ENCODE results near the gene GKN2. TPM values are rescaled to one million over a fixed set of nuclear protein-coding genes. Genes with fewer than 3 reads are reported as not detected.

The GKN2 gene, protein sequence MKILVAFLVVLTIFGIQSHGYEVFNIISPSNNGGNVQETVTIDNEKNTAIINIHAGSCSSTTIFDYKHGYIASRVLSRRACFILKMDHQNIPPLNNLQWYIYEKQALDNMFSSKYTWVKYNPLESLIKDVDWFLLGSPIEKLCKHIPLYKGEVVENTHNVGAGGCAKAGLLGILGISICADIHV
- not detected for polyA plus RNA-seq

DNA sequence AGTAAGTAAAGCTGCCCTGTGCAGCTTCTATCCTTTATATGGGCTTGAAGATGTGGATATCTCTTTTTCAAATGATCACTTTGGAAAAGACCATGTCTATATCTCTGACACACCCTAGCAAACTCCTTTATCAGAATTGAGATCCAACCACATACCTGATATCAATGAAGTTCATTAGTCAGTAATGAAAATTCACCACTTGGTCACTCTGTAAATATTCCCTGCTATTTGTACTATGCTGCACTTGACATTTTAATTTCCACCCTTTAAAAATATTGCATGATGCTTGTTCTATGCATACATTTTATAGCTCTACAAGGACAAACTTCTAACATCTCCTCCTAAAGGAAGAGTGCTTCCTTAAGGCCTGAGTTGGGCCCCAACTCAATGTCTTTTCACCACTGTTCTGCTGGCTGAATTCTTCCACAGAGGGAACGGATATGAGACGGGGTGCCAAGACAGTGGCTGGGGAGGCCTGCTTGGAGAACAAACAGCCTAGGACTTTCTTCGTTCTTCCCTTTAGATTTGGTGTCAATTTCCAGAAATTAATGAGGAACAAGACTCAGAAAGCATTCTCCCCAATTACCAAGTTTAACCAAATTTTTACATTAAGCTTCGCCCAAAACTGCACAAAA lies at the start of gene GKN2:
GKN2 (minus strand) TSS at position 7 of the 635 bp plus-strand sequence. CDS start 32 bp downstream, outside the sequence.
- Mint-ChIP-seq H3K4me3 (no peak within 1 kb of the TSS), H3K4me1 (no peaks in the 10 kb centered on the region), H3K36me3 (no peaks in the 10 kb centered on the region), H3K9me3 (no peaks in the 10 kb centered on the region), H3K27me3 (ENCODE audit: low read depth in 3 of 3) (peaks cover 4 to 22% (median 7%) of the 10 kb centered on the region in 3 donors), H3K27ac (no peak within 1 kb of the TSS)
- DNase-seq: no peak

- H3K36me3 Mint-ChIP-seq: peaks cover 0 to 3% (median 0%) of the 10 kb centered on the region in 3 donors
- no peak overlapping the region for H3K4me3 Mint-ChIP-seq
- peaks cover 4 to 27% (median 6%) of the 10 kb centered on the region in 3 donors for H3K27me3 Mint-ChIP-seq (ENCODE audit: low read depth in 3 of 3)
- no peak overlapping the region for H3K27ac Mint-ChIP-seq
- no peaks in the 10 kb centered on the region for H3K4me1 Mint-ChIP-seq
- DNase-seq: no peak
- H3K9me3 Mint-ChIP-seq: peaks cover 0 to 8% (median 1%) of the 10 kb centered on the region in 6 donors
These were observed 49.2 kb upstream of the GKN2 start for GRCh38 chr2:69001879-69002278.

DNA sequence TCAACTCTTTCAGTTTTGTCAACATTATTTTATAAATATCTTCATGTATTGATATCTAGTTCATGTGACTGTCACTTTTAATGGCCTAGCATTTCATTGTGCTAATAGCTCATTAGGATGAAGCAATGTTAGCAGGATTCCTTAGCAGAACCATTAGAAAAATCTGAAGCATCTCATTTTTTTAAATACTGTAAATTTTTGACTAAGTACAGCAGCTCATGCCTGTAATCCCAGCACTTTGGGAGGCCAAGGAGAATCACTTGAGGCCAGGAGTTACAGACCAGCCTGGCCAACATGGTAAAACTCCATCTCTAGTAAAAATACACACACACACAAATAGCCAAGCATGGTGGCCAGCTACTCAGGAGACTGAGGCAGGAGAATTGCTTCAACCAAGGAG lies 44.7 kb upstream of the GKN2 start:
- Mint-ChIP-seq H3K4me1 (no peaks in the 10 kb centered on the region), H3K9me3 (peaks cover 0 to 6% (median 1%) of the 10 kb centered on the region in 6 donors), H3K27me3 (ENCODE audit: low read depth in 3 of 3) (peaks cover 2 to 19% (median 4%) of the 10 kb centered on the region in 3 donors), H3K4me3 (no peak overlapping the region), H3K27ac (no peak overlapping the region), H3K36me3 (peaks cover 0 to 3% (median 0%) of the 10 kb centered on the region in 3 donors)
- no peak for DNase-seq

GRCh38 chr2:68995916-68996315 lies 43.2 kb upstream of the GKN2 start:
- H3K4me1 Mint-ChIP-seq: no peaks in the 10 kb centered on the region
- H3K4me3 Mint-ChIP-seq: no peak overlapping the region
- no peak for DNase-seq
- peaks cover 0 to 1% (median 0%) of the 10 kb centered on the region in 6 donors for H3K9me3 Mint-ChIP-seq
- H3K27me3 Mint-ChIP-seq (ENCODE audit: low read depth in 3 of 3): peaks cover 2 to 9% (median 4%) of the 10 kb centered on the region in 3 donors
- peaks cover 0 to 3% (median 0%) of the 10 kb centered on the region in 3 donors for H3K36me3 Mint-ChIP-seq
- no peak overlapping the region for H3K27ac Mint-ChIP-seq

- H3K9me3 Mint-ChIP-seq: no peaks in the 10 kb centered on the region
- no peaks in the 10 kb centered on the region for H3K4me1 Mint-ChIP-seq
- H3K27ac Mint-ChIP-seq: no peak overlapping the region
- no peak for DNase-seq
- H3K36me3 Mint-ChIP-seq: peaks cover 0 to 3% (median 0%) of the 10 kb centered on the region in 3 donors
- H3K4me3 Mint-ChIP-seq: no peak overlapping the region
- H3K27me3 Mint-ChIP-seq (ENCODE audit: low read depth in 3 of 3): peaks cover 2 to 13% (median 7%) of the 10 kb centered on the region in 3 donors
These were observed 42.2 kb upstream of the GKN2 start for GRCh38 chr2:68994864-68995263.

DNA sequence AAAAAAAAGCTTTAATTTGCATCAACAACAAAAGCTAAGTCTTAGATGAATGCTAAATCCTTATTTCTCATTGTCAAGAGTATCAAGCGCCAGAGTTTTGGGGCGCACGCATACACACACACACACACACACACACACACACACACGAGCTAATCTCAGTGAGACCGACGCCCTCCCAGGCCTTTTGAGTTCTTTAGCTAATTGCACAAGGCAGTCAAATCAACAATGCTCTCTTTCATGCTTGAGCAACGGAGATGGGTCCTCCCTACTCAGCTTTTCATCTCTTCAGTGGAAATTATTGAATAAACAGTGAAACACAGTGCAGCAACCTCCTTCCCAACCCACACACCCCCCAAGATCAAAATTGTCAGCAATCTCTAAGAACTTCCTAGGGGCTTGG lies 41.0 kb upstream of the GKN2 start:
- DNase-seq: no peak
- Mint-ChIP-seq H3K9me3 (no peaks in the 10 kb centered on the region), H3K36me3 (peaks cover 0 to 3% (median 0%) of the 10 kb centered on the region in 3 donors), H3K4me1 (no peaks in the 10 kb centered on the region), H3K27me3 (ENCODE audit: low read depth in 3 of 3) (peaks cover 4 to 12% (median 9%) of the 10 kb centered on the region in 3 donors), H3K27ac (no peak overlapping the region), H3K4me3 (no peak overlapping the region)

- Mint-ChIP-seq H3K27ac (no peak overlapping the region), H3K4me1 (no peaks in the 10 kb centered on the region), H3K36me3 (no peaks in the 10 kb centered on the region), H3K27me3 (ENCODE audit: low read depth in 3 of 3) (peaks cover 4 to 12% (median 8%) of the 10 kb centered on the region in 3 donors), H3K9me3 (no peaks in the 10 kb centered on the region), H3K4me3 (no peak overlapping the region)
- DNase-seq: no peak
These were observed 40.2 kb upstream of the GKN2 start for GRCh38 chr2:68992933-68993332.

GRCh38 chr2:68992341-68992740 lies 39.6 kb upstream of the GKN2 start:
- no peaks in the 10 kb centered on the region for H3K36me3 Mint-ChIP-seq
- H3K4me1 Mint-ChIP-seq: no peaks in the 10 kb centered on the region
- peaks cover 4 to 12% (median 6%) of the 10 kb centered on the region in 3 donors for H3K27me3 Mint-ChIP-seq (ENCODE audit: low read depth in 3 of 3)
- no peaks in the 10 kb centered on the region for H3K9me3 Mint-ChIP-seq
- no peak for DNase-seq
- H3K4me3 Mint-ChIP-seq: no peak overlapping the region
- H3K27ac Mint-ChIP-seq: no peak overlapping the region

GRCh38 chr2:68989035-68989434 lies 36.3 kb upstream of the GKN2 start:
- H3K36me3 Mint-ChIP-seq: no peaks in the 10 kb centered on the region
- H3K4me1 Mint-ChIP-seq: no peaks in the 10 kb centered on the region
- H3K27ac Mint-ChIP-seq: no peak overlapping the region
- H3K9me3 Mint-ChIP-seq: no peaks in the 10 kb centered on the region
- DNase-seq: no peak
- peaks cover 3 to 19% (median 9%) of the 10 kb centered on the region in 3 donors for H3K27me3 Mint-ChIP-seq (ENCODE audit: low read depth in 3 of 3)
- H3K4me3 Mint-ChIP-seq: no peak overlapping the region

DNA sequence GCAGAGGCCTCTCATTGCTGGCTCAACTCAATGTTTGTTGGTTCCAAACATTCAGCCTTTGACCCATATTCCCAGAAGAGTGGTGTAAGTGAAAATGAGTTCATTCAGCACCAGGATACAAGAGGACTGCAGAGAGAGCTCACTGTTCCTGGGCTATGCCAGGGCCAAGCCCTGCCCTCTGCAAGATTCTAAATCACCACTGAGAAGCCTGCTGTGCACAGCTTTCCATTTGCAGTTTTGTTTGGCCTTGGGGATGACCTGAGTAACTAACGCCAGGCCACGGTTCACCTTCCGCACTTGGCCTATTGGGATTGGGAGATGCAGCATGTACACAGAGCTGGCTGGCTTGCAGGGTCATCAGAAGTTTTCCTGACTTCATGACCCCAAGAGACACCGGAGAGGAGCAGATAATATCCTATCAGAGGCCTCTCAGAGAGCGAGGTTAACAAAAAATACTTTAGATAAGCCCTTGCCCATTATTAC lies 34.4 kb upstream of the GKN2 start:
- Mint-ChIP-seq H3K27ac (no peak overlapping the region), H3K4me3 (no peak overlapping the region), H3K9me3 (no peaks in the 10 kb centered on the region), H3K27me3 (ENCODE audit: low read depth in 3 of 3) (peaks cover 3 to 14% (median 9%) of the 10 kb centered on the region in 3 donors), H3K36me3 (no peaks in the 10 kb centered on the region), H3K4me1 (no peaks in the 10 kb centered on the region)
- DNase-seq: no peak

- no peak overlapping the region for H3K4me3 Mint-ChIP-seq
These were observed 28.3 kb upstream of the GKN2 start for GRCh38 chr2:68980956-68981355.

GRCh38 chr2:68978098-68978497 lies 25.4 kb upstream of the GKN2 start:
- no peak for DNase-seq
- H3K9me3 Mint-ChIP-seq: peaks cover 0 to 3% (median 0%) of the 10 kb centered on the region in 6 donors
- H3K4me3 Mint-ChIP-seq: no peak overlapping the region
- no peaks in the 10 kb centered on the region for H3K4me1 Mint-ChIP-seq
- peaks cover 3 to 10% (median 9%) of the 10 kb centered on the region in 3 donors for H3K27me3 Mint-ChIP-seq (ENCODE audit: low read depth in 3 of 3)
- H3K36me3 Mint-ChIP-seq: peaks cover 0 to 3% (median 0%) of the 10 kb centered on the region in 3 donors
- H3K27ac Mint-ChIP-seq: no peak overlapping the region

More at GRCh38 chr2:68980956-68981355, 28.3 kb upstream of the GKN2 start:
- H3K9me3 Mint-ChIP-seq: no peaks in the 10 kb centered on the region
- H3K4me1 Mint-ChIP-seq: no peaks in the 10 kb centered on the region
- H3K27ac Mint-ChIP-seq: no peak overlapping the region
- no peak for DNase-seq
- peaks cover 0 to 3% (median 0%) of the 10 kb centered on the region in 3 donors for H3K36me3 Mint-ChIP-seq
- peaks cover 3 to 6% (median 5%) of the 10 kb centered on the region in 3 donors for H3K27me3 Mint-ChIP-seq (ENCODE audit: low read depth in 3 of 3)

- peaks cover 0 to 3% (median 0%) of the 10 kb centered on the region in 6 donors for H3K9me3 Mint-ChIP-seq
- no peaks in the 10 kb centered on the region for H3K4me1 Mint-ChIP-seq
- H3K27me3 Mint-ChIP-seq (ENCODE audit: low read depth in 3 of 3): peaks cover 3 to 10% (median 9%) of the 10 kb centered on the region in 3 donors
- DNase-seq: no peak
- no peak overlapping the region for H3K27ac Mint-ChIP-seq
- H3K4me3 Mint-ChIP-seq: no peak overlapping the region
- H3K36me3 Mint-ChIP-seq: peaks cover 0 to 3% (median 0%) of the 10 kb centered on the region in 3 donors
These were observed 24.8 kb upstream of the GKN2 start for GRCh38 chr2:68977453-68977852.

DNA sequence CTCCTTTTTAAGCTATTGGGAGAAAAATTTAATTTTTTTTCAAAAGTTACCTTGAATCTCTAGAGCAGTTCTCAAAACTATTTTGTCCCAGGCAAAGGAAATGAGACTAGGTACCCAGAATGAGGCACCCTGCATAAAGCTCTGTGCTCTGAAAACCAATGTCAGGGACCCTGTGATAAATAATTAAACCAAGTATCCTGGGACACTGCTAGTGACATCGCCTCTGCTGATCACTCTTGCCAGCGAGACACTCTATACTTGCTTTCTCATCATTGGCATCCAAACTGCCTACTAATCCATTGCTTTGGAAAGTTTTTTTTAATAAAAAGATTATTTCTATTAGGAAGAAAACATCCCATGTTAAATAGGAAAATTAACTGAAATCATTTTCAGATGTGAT lies 23.2 kb upstream of the GKN2 start:
- Mint-ChIP-seq H3K27me3 (ENCODE audit: low read depth in 3 of 3) (peaks cover 3 to 13% (median 9%) of the 10 kb centered on the region in 3 donors), H3K36me3 (peaks cover 0 to 3% (median 0%) of the 10 kb centered on the region in 3 donors), H3K27ac (no peak overlapping the region), H3K4me1 (no peaks in the 10 kb centered on the region), H3K9me3 (peaks cover 0 to 3% (median 0%) of the 10 kb centered on the region in 6 donors), H3K4me3 (no peak overlapping the region)
- DNase-seq: no peak
